Astrocyte of the cerebellum (primary cell): ENCODE results near the gene CLEC14A.

Source experiments
- DNase-seq: peaks from one replicate; pipeline ENCODE4 v3.0.0-alpha.2; 2011; ENCODE audit warnings: low read depth
- H3K4me3 ChIP-seq: 2 replicates; pipeline ENCODE4 v1.5.1; 2011; ENCODE audit warnings: mild to moderate bottlenecking, low read depth, low read length, moderate library complexity
- in situ Hi-C: cut with HindIII; loops from 2 replicates; pipeline ENCODE4 v1.10.0; 2017; ENCODE audit warnings: low sequenced_read_pairs
- TF ChIP-seq, protein P1 (sequence below): IDR thresholded peaks from 2 replicates; pipeline ENCODE4 v1.5.1; 2012; ENCODE audit warnings: low read length, low read depth, moderate library complexity, mild to moderate bottlenecking; ENCODE audit errors: missing control alignments

CLEC14A gene

DNA sequence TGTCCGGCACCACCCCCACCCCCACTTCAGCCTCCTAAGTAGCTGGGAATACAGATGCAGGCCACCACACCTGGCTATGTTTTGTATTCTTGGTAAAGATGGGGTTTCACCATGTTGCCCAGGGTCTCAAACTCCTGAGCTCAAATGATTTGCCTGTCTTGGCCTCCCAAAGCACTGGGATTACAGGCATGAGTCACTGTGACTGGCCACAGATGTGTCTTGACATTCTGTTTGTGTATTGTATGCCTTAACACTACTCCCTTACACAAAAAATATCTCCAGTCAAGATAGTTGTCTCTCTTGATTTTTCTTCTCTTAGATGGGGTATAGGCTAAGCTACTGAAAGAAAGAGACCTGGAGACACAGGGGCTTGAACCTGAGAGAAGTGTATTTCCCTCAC, 17.6 kb downstream of the CLEC14A start:
- in situ Hi-C loops: no loop called here
- H3K4me3 ChIP-seq: no peak overlapping the region
- TF ChIP-seq, protein P1, sequence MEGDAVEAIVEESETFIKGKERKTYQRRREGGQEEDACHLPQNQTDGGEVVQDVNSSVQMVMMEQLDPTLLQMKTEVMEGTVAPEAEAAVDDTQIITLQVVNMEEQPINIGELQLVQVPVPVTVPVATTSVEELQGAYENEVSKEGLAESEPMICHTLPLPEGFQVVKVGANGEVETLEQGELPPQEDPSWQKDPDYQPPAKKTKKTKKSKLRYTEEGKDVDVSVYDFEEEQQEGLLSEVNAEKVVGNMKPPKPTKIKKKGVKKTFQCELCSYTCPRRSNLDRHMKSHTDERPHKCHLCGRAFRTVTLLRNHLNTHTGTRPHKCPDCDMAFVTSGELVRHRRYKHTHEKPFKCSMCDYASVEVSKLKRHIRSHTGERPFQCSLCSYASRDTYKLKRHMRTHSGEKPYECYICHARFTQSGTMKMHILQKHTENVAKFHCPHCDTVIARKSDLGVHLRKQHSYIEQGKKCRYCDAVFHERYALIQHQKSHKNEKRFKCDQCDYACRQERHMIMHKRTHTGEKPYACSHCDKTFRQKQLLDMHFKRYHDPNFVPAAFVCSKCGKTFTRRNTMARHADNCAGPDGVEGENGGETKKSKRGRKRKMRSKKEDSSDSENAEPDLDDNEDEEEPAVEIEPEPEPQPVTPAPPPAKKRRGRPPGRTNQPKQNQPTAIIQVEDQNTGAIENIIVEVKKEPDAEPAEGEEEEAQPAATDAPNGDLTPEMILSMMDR: no peak
- no peak for DNase-seq

DNA sequence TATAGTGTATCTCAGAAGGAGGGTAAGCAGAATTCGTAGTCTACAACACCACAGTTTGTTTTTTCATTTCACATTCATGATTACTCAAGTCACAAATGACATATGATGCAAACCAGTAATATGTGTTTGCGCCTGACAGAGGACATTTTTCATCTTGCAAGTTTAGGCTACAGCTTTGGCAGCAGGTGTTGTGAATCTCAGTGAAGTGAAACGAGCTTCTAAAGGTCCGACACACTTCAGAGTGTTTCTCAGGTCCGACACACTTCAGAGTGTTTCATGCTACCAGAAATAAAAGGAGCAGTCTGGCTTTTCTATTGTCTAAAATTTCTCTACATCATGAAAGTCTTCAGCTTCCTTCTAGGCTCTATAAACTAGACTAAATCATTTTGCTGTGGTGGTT, 22.7 kb downstream of the CLEC14A start:
- H3K4me3 ChIP-seq: no peak overlapping the region
- no peak for DNase-seq
- TF ChIP-seq, protein P1: no peak
- in situ Hi-C loops: no loop called here

DNA sequence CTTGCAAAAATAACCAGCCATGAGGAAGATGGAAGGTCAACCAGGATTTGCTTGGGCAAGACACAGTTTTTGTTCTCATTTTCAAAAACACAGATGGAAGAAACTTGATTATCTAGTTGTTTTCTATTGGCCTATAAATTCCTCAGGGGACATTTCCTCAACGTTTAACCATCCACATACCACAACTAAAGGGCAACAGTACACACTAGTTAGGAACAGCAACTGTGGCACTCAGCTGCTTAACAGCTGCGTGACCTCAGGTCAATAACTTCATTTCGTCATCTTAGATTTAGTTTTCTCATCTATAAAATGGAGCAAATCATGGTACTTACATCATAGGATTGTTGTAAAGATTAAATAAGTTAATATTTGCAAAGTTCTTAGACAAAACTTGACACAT, 29.5 kb downstream of the CLEC14A start:
- DNase-seq: no peak
- TF ChIP-seq, protein P1: no peak

DNA sequence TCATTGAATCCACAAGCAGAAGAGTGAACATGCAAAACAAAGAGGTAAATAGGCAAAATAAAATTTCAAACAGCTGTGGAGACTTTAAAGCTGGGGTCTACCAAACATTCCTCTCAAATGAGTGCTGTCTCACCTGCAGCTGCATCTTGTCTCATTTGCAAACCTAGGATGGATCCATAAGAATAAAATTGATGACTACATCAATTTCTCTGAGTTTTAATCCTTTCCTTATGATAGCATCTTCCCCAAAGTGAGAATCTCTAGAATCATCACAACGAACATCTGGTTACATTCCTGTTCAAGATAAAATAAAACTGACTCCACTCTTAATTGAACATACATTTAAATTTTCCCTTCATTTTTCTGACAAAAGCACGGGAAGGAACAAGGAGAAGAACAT, 29.9 kb downstream of the CLEC14A start:
- in situ Hi-C loops: no loop called here
- TF ChIP-seq, protein P1: no peak
- no peak overlapping the region for H3K4me3 ChIP-seq
- DNase-seq: no peak

More for the DNA sequence above, 29.5 kb downstream of the CLEC14A start:
- H3K4me3 ChIP-seq: no peak overlapping the region
- in situ Hi-C loops: no loop called here

DNA sequence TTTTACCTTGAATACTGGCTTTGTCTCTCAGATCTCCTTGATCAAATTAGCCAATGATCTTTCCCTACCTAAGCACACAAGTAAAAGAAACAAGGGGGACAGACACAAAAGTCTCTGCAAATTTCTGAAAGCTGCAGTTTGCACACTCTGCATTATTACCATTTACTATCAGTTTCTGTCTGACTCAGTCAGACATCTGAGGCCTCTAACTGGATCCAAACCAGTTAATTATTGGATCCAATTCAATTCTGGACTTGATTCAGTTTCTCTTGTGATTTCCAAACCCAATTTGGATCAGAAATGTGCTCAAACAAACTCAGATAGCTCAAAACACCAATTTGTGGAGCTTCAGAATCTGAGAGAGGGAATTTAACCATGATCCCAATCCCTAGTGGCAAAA, 31.6 kb downstream of the CLEC14A start:
- DNase-seq: no peak
- TF ChIP-seq, protein P1: no peak
- in situ Hi-C loops: no loop called here

DNA sequence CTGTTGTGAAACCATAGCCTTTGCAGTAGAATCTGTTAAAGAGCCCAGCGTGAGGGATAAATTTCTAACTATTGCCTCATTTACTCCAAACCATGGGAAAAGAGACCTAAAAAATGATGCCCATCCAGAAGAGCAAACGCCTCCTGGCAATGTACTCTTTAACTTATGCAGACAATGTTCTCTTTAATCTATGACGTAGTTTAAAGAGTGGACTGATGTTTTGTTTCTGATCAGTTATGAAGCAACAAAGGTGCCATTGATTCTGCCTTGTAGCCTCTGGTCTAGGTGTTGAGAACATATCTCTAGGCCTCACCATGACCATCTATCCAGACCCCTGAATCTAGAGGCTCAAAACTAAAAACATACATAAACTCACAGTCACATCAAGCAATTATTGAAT, 34.8 kb downstream of the CLEC14A start:
- DNase-seq: no peak
- TF ChIP-seq, protein P1: no peak
- in situ Hi-C loops: no loop called here
- no peak overlapping the region for H3K4me3 ChIP-seq

More for the DNA sequence above, 31.6 kb downstream of the CLEC14A start:
- H3K4me3 ChIP-seq: no peak overlapping the region

DNA sequence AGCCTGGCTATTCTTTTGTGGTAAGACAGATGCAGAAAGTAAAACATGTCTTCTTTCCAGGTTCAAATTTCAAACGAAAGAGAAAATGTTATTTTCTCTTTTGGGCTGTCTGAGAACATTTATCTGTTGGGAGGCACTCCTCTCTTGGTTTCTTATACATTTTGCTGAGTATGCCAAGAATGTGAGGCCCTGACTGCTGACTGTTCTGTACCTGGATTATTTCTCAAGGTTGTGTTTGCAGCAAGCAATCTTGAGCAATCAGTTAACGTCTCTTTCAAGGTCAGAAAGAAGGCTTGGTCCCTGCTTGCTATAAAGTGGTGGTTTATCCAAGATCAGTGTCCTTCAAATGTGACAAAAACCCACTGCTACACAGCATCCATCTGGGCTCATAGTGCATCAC, 38.3 kb downstream of the CLEC14A start:
- in situ Hi-C loops: loop anchor here (5.0 kb wide), 1 partner anchor 35 kb away; no protein-coding TSS in a partner anchor
- no peak for DNase-seq
- TF ChIP-seq, protein P1: no peak

More for the DNA sequence above, 38.3 kb downstream of the CLEC14A start:
- no peak overlapping the region for H3K4me3 ChIP-seq
